Spleen (tissue), 7 donors: ENCODE results near the gene ATP6V1B1.

Source experiments
- CTCF ChIP-seq, 11 experiments: fragments of 200-600 bp in 7 of 11; fragments of 450-650 bp in 4 of 11; sonication (generic) in 4 of 11; IDR thresholded peaks in 8 of 11; conservative IDR thresholded peaks in 3 of 11; 1 replicate in 7 of 11; 2 replicates in 4 of 11; pipeline versions ENCODE4 v1.4.0 to v1.8.0; 2016 to 2021; ENCODE audit warnings: antibody characterized with exemption in 11 of 11, inconsistent platforms in 4 of 11, mild to moderate bottlenecking in 1 of 11
- POLR2A ChIP-seq, 3 donors: fragments of 450-650 bp; IDR thresholded peaks; one replicate each; pipeline ENCODE4 v1.5.1; 2017; ENCODE audit warnings: antibody characterized with exemption in 3 of 3, mild to moderate bottlenecking in 1 of 3
- POLR2AphosphoS5 ChIP-seq, 3 donors: sonication (generic); formaldehyde crosslinking; IDR thresholded peaks; one replicate each; pipeline ENCODE4 v1.5.1; 2017; ENCODE audit warnings: antibody characterized with exemption in 3 of 3
- donor health status: DM: no; HTN: no; CAD: no; lungs with moderate emphysema.
- donor health status: DM: no; HTN: no; CAD: no.
- donor health status: DM: no; HTN: no; CAD: no.

- TF ChIP-seq CTCF (IDR thresholded peaks at IDR 0.05 in 8 of 11, conservative IDR thresholded peaks at IDR 0.05 in 3 of 11): no peak
- TF ChIP-seq POLR2AphosphoS5 (IDR thresholded peaks at IDR 0.05): no peak
- no peak for TF ChIP-seq POLR2A (IDR thresholded peaks at IDR 0.05)
These were observed 25.3 kb downstream of the ATP6V1B1 start for GRCh38 chr2:70960833-70961647.
